ENCODE measurements around the gene MAML2.

Gene MAML2

DNA sequence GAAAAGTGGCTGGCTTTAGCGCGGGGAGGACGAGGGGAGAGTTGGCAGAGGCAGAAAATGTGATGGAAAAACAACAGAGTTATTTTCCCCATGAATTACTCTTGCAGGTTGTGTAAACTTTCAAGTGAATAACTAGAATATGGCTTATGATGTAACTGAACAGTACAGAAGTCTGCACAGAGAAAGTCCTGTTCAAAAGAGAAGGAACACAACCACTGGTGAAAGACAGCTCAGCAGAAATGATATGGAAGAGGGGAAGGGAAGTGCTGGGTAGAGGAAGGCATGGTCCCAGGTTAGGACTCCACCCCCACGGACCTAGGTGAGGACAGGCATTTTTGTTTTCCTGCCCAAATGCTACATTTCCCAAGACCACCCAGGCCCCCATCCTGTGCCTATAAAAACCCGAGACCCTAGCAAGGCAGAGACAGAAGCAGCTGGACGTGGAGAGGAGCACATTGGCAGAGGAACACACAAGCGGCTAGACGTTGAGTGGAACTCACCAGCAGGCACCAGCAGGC lies 77.7 kb downstream of the MAML2 start:
- no peak for DNase-seq

DNA sequence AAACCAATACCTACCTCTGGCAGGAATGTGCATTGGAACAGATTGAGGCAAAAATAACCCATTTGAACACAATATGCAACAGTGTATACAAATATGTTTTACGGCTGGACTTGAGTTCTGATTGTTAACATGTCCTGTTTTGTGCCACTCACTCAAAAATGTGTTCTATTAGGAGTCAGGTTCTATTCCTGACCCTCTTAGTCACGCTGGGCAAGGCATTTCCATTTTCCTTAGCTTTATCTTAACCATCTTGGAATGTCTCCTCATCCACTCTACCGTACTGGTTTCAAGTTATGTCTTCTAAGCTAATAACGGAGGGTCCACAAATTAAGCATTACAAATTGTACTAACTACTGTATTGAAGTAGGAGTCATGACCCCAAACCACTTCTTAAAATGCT lies 78.6 kb downstream of the MAML2 start:
- no peak for DNase-seq

- no peak for DNase-seq
These were observed 79.7 kb downstream of the MAML2 start for GRCh38 chr11:96263238-96263763.

- DNase-seq = no peak
These were observed 82.5 kb downstream of the MAML2 start for GRCh38 chr11:96260532-96260931.

DNA sequence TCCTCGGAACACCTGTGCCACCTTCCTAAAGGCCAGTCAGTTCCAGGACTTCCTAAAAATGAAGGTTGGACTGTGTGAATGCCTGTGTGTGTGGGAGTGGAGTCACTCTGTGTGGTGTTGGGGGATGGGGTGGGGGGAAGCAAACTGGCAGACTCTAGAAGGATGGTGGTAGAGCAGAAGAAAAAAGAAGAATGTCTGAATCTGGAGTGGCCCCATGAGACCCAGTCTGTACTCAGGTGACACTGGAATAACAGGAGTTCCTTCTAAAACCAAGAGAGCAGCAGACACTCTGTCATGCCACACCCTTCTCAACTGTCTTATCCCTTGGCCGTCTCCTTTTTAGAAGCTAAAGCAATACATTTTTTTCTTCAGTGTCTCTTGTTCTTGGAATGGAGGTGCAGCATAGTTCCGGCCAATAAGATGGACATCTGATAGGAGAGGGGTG lies 82.9 kb downstream of the MAML2 start:
- DNase-seq = no peak

- no peak for DNase-seq
These were observed 83.7 kb downstream of the MAML2 start for GRCh38 chr11:96259134-96259830.

- DNase-seq = no peak
These were observed 84.7 kb downstream of the MAML2 start for GRCh38 chr11:96257972-96258934.

DNA sequence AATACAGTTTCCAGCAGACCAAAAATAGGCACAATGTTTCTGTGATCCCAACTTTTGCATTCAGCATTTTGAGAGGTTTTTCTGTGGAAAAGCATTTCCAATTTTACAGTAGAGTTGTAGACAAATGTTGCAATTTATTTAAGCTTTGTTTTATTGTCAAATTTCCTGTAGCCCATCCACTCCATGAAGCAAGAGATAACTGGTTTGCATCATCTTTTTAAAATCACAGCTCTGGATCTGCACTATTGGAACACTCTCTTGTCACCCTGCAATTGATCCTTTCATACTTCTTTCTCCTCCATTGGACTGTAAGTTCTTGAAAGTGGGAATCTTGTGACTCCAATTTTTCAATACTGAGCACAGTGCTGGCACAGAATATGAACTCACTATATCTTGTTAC lies 86.0 kb downstream of the MAML2 start:
- DNase-seq = no peak

GRCh38 chr11:96256215-96257011 lies 86.6 kb downstream of the MAML2 start:
- no peak for DNase-seq

DNA sequence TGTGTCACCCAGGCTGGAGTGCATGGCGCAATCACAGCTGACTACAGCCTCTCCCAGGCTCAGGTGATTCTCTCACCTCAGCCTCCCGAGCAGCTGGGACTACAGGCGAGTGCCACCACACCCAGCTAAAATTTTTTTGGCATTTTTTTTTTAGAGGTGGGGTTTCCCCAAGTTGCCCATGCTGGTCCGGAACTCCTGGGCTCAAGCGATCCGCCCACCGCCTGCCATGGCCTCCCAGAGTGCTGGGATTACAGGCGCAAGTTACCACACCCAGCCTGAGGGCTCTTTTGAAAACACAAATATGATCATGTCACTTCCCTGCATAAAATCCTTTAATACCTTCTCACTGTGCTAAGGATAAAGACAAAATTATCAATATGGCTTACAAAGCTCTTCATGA lies 88.1 kb downstream of the MAML2 start:
- DNase-seq = no peak

DNA sequence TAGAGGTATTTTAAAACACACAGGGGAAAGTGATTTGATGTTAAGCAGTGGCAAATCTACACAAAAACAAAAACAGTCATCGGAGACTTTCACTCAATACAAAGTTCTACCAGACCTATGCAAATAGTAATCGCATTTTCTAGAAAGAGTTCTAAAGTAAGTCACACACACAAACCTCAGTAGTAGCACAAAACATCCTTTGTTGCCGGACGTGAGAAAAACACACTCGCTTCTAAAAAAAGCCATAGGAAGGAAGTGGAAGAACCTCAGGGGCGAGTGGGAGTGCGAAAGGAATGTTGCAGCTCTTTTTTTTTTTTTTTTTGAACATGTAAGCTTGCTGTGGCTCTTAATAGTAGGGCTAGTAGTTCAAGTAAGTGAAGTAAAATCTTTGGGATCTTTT lies 88.9 kb downstream of the MAML2 start:
- DNase-seq = no peak

GRCh38 chr11:96246718-96247552 lies 96.1 kb downstream of the MAML2 start:
- DNase-seq = no peak

GRCh38 chr11:96242971-96243647 lies 99.9 kb downstream of the MAML2 start:
- DNase-seq = peak; percentile 54

DNA sequence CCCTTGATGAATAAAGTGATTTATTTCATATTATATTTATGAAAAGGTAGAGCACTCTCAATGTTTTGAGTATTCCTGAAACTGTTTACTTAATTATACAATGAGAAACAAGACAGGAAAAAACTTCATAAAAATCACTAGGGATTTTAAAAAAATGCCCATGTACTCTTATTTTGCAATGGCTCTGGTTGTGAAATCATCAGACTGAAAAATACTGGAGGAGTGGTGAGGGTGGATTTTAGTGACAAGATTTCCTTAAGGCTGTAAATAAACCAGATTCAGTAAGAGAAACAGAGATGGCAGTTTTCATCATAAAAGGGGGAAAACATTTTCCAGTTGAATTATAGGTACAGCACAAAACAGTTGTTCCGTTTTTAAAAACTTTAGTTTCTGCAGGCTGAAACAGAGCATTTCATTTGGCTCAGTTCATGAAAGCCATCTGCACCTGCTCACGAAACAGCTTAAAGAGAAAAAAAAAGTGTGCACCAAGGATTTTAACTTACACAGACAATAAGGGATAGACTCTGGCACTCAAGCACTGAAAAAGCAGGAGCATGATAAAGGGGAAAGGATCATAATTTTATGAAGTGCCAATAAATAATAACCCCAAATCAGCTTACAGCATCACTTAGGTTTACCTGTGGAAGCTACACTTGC lies 100.7 kb downstream of the MAML2 start:
- DNase-seq = no peak

DNA sequence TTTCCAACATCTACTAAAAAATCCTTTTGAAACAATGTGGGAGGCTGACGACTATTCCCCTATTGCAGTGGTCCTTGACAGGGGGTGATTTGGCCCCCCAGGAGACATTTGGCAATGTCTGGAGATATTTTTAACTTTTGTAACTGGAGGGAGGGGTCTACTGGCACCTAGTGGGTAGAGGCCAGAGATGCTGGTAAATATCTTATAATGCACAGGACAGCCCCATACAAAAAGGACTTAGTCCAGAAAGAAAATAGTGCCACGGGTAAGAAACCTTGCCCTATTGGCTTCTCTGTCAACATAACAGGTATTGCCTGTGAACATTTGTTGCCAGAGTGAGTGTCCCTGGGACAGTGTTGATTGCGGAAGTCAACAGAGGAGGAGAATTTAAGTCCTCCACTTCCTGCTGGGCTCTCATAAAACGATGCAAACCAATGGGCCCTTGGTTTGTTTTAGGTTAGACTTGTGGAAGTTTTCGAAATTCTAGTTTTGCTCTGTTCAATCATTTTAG lies 101.6 kb downstream of the MAML2 start:
- no peak for DNase-seq

GRCh38 chr11:96238563-96239135 lies 104.3 kb downstream of the MAML2 start:
- DNase-seq = no peak

- no peak for DNase-seq
These were observed 105.2 kb downstream of the MAML2 start for GRCh38 chr11:96237766-96238266.

- no peak for DNase-seq
These were observed 107.2 kb downstream of the MAML2 start for GRCh38 chr11:96235751-96236150.

DNA sequence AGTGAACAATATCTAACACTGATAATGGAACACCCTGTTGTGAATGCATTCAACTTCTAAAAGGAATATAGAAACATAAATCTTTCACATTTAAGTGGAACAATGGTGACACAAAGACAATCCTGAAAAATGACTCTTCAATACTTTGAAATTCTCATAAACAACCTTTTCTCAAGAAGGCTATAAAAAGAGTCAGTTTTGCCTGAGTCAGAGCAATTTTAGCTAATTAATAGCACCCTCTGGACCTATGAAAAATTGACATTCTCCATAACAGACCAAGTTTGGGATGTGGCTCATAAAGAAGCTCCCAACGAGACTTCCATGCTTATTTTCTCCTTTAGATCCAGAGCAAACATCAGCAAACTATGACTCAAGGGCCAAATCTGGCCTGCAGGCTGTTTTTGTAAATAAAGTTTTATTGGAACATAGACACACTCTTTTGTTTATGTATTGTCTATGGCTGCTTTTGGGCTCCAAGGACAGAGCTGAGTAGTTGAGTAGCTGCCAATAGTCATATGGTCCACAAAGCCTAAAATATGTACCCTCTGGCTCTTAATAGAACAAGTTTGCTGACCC lies 108.0 kb downstream of the MAML2 start:
- no peak for DNase-seq

All from activated T-cell treated with anti-CD3 and anti-CD28 coated beads for 4 hours (primary cell).